ENCODE measurements around the gene ALOX15B. TPM values are rescaled to one million over a fixed set of nuclear protein-coding genes. Genes with fewer than 3 reads are reported as not detected.
A peak's percentile ranks its signal among the peaks of the same experiment; 100 is the strongest.

Gene ALOX15B, protein sequence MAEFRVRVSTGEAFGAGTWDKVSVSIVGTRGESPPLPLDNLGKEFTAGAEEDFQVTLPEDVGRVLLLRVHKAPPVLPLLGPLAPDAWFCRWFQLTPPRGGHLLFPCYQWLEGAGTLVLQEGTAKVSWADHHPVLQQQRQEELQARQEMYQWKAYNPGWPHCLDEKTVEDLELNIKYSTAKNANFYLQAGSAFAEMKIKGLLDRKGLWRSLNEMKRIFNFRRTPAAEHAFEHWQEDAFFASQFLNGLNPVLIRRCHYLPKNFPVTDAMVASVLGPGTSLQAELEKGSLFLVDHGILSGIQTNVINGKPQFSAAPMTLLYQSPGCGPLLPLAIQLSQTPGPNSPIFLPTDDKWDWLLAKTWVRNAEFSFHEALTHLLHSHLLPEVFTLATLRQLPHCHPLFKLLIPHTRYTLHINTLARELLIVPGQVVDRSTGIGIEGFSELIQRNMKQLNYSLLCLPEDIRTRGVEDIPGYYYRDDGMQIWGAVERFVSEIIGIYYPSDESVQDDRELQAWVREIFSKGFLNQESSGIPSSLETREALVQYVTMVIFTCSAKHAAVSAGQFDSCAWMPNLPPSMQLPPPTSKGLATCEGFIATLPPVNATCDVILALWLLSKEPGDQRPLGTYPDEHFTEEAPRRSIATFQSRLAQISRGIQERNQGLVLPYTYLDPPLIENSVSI
- total RNA-seq, result 5.1 TPM

DNA sequence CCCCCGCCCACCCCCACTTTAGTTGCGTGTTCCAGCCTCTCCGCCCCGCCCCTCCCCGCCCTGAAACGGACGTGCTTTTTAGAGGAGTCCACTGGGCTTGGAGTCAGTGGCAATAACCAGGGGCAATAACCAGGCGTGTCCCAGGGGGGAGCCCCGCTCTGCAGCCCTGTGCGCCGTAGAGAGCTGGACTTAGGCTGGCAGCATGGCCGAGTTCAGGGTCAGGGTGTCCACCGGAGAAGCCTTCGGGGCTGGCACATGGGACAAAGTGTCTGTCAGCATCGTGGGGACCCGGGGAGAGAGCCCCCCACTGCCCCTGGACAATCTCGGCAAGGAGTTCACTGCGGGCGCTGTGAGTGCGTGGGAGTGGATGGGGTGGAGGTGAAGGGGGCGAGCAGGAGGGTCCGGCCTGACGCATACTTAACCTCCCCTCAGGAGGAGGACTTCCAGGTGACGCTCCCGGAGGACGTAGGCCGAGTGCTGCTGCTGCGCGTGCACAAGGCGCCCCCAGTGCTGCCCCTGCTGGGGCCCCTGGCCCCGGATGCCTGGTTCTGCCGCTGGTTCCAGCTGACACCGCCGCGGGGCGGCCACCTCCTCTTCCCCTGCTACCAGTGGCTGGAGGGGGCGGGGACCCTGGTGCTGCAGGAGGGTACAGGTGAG is at the start of gene ALOX15B:
Gene ALOX15B (plus strand): TSS at position 106 of the 657 bp plus-strand sequence. CDS start 97 bp downstream, at position 203.
- peak in 1 of 3 donors; percentile 54 for DNase-seq (ENCODE audit: low read depth in 2 of 3, low spot score in 2 of 3)

DNA sequence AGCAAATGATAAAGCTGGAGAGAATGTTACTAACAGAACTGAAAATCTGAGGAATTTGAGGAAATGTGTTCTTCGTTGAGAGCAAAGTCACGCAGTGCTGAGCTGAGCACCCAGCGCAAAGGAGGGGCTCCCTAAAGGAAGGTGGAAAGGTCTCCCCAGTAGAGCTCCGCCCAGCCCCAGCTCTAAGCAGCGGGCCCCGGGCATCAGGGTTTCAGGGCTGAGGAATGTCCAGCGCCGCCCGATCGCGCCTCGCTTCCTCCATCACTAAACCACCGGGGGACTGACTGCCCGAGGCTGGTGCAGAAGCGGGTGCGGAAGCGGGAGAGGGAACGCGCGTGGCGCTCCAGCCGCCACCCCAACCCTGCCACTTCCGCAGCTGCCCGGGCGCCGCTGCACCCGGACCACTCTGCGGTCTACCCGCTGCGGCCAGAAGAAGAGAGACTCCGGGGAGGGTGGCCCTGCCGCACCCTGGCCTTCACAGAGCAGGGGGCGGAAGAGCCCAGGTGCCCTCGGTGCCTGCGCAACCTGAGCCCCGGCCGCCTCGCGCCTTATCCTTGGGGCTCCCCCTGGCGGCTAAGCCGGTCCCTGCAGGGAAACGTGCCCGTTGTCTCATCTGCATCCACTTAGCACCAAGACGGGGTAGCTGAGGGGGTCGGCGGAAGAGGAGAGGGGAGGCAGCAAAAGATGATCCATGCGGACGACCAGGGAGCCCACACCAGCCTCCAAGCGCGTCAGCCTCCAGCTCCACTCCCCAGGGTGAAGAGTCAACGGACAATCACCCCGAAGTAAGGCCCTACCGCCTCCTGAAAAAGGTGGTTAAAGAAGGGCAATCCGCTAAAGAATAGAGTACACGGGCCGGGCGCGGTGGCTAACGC is 48.8 kb upstream of the ALOX15B start:
- peak; percentile 82 to 91 (median 87) for DNase-seq (ENCODE audit: low read depth in 2 of 3, low spot score in 2 of 3)

DNA sequence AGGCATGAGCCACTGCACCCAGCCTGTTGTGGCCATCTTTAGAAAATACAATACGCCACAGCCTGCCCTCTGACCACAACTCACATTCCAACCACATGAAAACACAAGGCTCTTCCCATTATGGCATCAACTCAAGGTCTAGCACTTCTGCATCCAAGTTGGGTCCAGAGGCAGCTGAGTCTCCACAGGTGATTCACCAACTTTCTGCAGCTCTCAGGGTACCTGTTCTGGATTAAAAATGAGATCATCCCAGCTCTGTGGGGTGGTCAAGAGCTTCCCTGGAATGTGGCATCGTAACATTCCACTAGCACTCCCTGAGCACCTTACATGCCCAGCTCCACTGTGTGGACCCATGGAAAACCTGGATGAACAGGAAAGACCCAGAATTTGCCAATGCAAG is 46.3 kb upstream of the ALOX15B start:
- no peak for DNase-seq (ENCODE audit: low read depth in 2 of 3, low spot score in 2 of 3)

DNA sequence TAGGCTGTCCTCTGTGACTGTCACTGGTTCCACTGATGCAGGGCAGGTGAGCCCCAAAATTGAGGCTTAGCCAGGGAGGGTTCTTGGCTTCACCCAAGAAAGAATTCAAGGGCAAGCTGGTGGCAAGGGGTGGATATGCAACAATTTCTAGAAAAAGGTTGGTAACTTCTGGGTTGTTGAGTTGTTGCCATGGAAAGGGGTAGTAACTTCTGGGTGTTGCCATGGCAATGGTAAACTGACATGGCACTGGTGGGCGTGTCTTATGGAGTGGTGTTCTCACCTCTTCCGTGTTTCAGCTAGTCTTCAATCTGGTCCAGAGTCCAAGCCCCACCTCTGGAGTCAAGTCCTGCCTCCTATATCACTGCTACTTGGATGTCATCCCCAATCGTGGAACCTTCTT is 45.9 kb upstream of the ALOX15B start:
- DNase-seq (ENCODE audit: low read depth in 2 of 3, low spot score in 2 of 3), result peak in 1 of 3 donors; percentile 72

DNA sequence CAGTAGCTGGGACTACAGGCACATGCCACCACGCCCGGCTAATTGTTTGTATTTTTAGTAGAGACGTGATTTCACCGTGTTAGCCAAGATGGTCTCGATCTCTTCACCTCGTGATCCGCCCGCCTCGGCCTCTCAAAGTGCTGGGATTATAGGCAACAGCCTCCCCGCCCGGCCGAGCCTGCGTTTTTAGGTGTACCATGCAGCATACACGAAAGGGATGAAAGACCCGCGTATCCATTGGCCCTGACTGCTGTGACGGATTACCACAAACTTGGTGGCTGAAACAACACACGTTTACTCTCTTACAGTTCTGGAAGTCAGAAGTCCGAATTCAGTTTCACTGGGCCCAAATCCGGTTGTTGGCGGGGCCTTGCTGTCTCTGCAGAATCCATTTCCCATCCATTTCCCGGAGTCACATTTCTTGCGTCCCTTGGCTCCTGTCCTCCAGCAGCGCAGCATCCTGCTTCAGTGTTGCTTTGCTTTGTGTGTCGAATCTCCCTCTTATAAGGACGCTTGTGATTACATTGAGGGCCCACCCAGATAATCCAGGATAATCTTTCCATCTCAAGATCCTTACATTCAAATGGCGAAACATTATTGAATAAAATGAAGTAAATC is 44.8 kb upstream of the ALOX15B start:
- DNase-seq (ENCODE audit: low read depth in 2 of 3, low spot score in 2 of 3), result no peak

DNA sequence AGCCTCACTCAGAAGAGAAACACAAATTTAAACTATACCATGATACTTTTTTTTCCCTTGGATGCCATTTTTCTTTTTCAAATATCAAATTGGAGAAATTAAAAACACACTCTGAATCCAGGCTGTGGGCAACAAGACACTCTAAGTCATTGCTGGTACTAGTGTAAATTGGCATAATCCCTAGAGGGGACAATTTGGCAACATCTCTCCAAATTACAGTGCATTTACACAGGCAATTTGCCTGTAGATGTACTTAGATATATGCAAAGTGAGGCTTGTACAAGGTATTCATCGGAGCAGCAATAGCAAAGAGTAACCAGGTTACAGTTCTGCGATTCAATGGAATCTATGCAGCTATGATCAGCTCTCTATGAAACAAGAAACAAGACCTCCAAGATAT is 43.1 kb upstream of the ALOX15B start:
- no peak for DNase-seq (ENCODE audit: low read depth in 2 of 3, low spot score in 2 of 3)

DNA sequence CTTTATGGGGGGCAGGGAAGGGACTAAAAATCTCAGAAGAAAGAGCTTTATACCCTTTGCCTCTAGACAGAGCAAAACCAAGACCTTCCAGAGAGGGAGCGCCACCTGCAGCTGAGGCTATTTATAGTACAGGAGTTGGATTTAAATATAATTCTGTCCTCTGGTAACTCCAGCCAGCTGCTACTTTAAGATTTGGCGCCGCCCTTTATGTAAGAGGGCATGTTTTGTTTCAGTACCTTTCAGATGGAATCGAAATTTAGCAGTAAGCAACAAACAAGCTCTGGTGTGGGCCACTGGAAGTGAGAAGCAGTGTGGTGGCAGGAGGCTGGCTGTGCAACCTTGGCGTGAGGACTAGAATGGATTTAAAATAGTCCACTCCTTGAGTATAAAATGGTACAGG is 41.7 kb upstream of the ALOX15B start:
- DNase-seq (ENCODE audit: low read depth in 2 of 3, low spot score in 2 of 3), result peak in 2 of 3 donors; percentile 64 to 79

DNA sequence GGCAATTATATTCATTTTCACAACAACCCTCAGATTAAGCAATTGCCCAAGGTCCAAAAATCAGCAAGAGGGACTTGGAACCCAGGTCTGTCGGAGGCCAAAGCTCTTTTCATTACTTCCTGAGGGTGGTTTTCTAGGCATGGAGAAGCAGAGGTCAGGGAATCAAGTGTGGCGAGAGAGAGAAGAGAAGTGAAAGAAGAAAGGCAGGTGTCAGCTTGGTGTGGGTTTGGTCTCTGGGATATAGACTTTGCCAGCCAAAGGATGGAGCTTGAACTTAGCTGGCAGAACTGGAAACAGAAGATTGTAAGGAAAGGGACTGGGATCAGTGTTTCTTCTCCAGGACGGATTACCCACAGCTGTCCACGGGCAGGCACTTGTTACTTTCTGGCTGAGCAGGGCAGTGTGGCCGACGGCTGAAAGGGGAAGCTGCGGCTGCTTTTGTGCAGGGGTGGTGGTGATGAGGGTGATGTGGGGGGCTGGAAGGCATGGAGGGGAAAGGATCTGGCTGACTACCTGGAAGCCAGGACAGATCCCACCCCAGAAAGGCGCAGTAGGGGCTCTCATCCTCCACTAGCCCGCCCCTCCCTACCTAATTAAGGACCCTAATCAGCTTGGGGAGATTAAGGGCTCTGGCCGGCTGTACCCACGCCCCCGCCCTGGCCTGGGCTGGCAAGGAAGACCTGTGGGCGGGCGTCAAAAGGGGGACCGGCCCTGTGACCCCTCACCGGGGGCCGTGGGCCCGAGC is 36.7 kb upstream of the ALOX15B start, which contains the start of gene GUCY2D:
Gene GUCY2D (plus strand): TSS at position 640 of the 745 bp plus-strand sequence. CDS start 433 bp downstream, outside the sequence.
- peak in 2 of 3 donors; percentile 64 to 73 for DNase-seq (ENCODE audit: low read depth in 2 of 3, low spot score in 2 of 3)

DNA sequence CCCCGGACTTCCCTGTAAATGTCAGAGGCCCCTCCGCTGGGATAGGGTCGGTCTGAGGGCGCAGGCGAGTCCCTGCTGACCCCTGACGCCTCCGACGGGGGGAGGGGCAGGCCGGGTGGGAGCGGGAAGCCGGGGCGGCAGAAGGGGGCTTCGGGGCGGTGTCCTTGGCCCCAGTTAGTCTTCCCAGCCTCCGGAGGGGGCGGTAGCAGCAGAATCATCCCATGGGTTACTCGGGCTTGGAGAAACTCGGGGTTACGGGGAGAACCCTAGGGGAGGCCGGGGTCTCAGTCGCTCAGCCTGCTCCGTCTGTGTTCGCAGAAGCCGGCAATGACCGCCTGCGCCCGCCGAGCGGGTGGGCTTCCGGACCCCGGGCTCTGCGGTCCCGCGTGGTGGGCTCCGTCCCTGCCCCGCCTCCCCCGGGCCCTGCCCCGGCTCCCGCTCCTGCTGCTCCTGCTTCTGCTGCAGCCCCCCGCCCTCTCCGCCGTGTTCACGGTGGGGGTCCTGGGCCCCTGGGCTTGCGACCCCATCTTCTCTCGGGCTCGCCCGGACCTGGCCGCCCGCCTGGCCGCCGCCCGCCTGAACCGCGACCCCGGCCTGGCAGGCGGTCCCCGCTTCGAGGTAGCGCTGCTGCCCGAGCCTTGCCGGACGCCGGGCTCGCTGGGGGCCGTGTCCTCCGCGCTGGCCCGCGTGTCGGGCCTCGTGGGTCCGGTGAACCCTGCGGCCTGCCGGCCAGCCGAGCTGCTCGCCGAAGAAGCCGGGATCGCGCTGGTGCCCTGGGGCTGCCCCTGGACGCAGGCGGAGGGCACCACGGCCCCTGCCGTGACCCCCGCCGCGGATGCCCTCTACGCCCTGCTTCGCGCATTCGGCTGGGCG is 35.9 kb upstream of the ALOX15B start:
- DNase-seq (ENCODE audit: low read depth in 2 of 3, low spot score in 2 of 3), result no peak

DNA sequence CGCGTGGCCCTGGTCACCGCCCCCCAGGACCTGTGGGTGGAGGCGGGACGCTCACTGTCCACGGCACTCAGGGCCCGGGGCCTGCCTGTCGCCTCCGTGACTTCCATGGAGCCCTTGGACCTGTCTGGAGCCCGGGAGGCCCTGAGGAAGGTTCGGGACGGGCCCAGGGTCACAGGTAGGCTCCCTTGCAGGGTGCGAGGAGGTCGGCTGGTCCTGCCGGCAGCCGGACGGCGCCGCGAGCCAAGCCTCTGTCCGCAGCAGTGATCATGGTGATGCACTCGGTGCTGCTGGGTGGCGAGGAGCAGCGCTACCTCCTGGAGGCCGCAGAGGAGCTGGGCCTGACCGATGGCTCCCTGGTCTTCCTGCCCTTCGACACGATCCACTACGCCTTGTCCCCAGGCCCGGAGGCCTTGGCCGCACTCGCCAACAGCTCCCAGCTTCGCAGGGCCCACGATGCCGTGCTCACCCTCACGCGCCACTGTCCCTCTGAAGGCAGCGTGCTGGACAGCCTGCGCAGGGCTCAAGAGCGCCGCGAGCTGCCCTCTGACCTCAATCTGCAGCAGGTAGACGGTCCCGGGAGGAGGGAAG is 35.2 kb upstream of the ALOX15B start:
- DNase-seq (ENCODE audit: low read depth in 2 of 3, low spot score in 2 of 3), result no peak

DNA sequence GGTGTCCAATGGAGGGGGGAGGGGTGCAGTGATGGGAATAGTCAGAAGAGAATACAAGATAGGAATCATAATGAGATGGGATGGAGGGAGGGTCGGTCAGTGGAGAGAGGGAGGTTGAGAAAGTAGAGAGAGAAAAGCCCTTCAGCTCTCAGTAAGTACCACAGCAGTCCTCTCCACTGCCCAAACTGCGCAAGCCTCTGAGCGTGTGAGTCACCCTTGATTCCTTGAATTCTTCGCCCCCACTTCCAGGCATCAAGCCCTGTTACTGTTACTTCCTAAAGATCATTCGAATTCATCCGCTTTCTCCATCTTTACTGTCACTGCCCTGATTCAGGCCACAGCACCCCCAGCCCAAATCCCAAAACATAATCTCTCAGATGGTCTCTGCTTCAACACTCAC is 34.0 kb upstream of the ALOX15B start:
- DNase-seq (ENCODE audit: low read depth in 2 of 3, low spot score in 2 of 3), result no peak

DNA sequence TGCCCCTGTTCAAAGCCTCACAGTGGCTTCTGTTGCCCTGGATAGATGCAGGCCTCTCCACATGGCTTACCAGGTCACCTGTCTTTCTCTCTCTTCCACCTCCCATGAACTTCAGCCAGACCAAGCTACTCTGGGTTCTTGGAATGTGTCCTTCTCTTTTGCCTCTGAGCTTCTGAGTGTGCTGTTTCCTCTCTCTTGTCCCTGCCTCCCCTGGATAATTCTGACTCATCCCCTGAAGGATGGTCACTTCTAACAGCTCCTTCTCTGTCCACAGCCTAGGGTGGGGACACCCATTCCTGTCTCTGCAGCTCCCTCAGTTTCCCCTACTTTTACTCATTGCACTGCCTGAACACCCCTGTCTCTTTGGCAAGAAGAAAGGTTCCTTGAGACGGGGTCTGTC is 33.5 kb upstream of the ALOX15B start:
- DNase-seq (ENCODE audit: low read depth in 2 of 3, low spot score in 2 of 3), result no peak

DNA sequence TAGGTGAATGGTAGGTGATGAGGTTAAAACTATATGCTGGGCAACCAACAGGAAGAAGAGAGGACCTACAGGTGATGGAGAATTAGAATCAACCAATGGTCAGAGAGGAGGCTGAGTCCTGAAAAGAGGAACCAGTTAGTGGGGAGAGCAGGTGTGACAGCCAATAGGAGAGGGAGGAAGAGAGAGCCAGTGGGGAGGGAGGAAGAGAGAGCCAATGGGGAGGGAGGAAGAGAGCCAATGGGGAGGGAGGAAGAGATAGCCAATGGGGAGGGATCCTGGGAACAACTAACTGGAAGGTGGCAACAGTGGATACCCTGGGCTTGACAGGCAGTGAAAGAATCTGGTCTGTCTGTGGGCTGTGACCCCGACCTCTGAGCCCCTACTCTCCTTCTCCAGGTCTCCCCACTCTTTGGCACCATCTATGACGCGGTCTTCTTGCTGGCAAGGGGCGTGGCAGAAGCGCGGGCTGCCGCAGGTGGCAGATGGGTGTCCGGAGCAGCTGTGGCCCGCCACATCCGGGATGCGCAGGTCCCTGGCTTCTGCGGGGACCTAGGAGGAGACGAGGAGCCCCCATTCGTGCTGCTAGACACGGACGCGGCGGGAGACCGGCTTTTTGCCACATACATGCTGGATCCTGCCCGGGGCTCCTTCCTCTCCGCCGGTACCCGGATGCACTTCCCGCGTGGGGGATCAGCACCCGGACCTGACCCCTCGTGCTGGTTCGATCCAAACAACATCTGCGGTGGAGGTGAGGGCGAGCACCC is 32.7 kb upstream of the ALOX15B start:
- peak in 1 of 3 donors; percentile 50 for DNase-seq (ENCODE audit: low read depth in 2 of 3, low spot score in 2 of 3)

DNA sequence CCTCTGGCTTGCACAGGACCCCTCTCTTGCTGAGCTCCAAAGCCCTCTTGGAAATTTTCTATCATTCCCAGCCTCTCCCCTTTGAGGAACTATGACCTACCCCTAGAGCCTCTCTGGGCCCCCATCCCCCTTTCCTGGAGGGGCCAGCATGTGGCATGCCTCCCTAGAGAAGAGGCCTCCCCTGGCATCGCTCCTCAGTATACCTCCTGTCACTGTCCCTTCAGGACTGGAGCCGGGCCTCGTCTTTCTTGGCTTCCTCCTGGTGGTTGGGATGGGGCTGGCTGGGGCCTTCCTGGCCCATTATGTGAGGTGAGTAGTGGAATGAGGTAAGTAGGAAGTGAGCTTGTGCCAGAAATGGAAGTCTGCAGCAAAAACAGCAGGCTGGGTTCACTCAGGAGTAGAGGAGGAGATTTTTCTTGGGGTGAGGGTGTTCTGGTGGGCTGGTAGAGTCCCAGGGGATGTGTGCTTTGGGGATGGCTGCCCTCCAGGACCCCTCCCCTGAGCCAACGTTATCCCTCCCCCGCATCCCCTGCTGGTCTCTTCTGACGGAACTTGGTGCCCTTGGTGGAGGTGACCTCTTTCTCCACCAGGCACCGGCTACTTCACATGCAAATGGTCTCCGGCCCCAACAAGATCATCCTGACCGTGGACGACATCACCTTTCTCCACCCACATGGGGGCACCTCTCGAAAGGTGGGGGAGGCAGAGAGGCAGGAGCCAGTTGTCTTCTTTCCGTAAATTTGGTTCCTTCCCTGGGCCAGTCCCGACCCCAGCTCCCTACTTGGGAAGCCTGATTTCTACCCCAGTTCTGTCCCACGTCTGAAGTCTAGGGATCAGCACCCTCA is 31.8 kb upstream of the ALOX15B start:
- no peak for DNase-seq (ENCODE audit: low read depth in 2 of 3, low spot score in 2 of 3)

DNA sequence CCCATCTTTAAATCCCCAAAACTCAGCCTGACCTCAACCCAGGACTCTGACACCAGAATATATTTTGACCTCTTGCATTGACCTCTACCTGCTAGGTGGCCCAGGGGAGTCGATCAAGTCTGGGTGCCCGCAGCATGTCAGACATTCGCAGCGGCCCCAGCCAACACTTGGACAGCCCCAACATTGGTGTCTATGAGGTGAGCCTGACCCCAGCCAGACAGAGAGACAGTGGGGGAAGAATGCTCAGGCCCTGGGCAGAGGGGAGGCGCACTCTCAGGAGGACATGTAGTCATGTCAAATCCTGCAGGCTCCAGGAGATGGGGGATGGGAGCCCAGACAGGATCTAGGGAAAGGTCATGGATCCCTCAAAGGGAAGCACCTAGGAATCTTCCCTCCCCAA is 31.0 kb upstream of the ALOX15B start:
- no peak for DNase-seq (ENCODE audit: low read depth in 2 of 3, low spot score in 2 of 3)

DNA sequence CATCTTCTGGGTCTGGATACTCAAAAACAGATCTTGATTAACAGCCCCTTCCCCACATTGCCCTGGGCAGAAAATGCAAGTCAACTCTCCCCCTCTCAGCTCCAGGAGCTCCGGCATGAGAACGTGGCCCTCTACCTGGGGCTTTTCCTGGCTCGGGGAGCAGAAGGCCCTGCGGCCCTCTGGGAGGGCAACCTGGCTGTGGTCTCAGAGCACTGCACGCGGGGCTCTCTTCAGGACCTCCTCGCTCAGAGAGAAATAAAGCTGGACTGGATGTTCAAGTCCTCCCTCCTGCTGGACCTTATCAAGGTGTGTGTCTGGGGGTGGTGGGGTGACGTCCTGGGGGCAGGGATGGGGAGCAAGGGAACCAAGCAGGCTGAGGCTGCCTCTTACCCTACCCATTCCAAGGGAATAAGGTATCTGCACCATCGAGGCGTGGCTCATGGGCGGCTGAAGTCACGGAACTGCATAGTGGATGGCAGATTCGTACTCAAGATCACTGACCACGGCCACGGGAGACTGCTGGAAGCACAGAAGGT is 26.7 kb upstream of the ALOX15B start:
- DNase-seq (ENCODE audit: low read depth in 2 of 3, low spot score in 2 of 3), result no peak

Measured in hematopoietic multipotent progenitor cell (in vitro differentiated cells).